Activated CD4-positive, CD25-positive, alpha-beta regulatory T cell treated with anti-CD3 and anti-CD28 coated beads, Interleukin-2, amount 50 U/mL, for 72 hours (primary cell): ENCODE results near the gene NR4A1.

ENCODE experiments used
- DNase-seq: peaks from one replicate; pipeline ENCODE4 v3.0.0; 2021

Gene NR4A1

GRCh38 chr12:52050758-52051541 is at the start of gene NR4A1:
Gene NR4A1, plus strand, starts transcription at chr12:52051442. Its CDS starts 2,887 bp downstream, at chr12:52054329.
- peak; percentile 98 for DNase-seq

GRCh38 chr12:52003016-52003550 is 48.2 kb upstream of the NR4A1 start:
- no peak for DNase-seq

- no peak for DNase-seq
These were observed 47.7 kb upstream of the NR4A1 start for GRCh38 chr12:52003591-52003990.

- DNase-seq: no peak
These were observed 47.1 kb upstream of the NR4A1 start for GRCh38 chr12:52004042-52004648.

GRCh38 chr12:52005218-52005902 is 45.9 kb upstream of the NR4A1 start:
- DNase-seq: no peak

GRCh38 chr12:52005903-52006703 is 45.1 kb upstream of the NR4A1 start:
- no peak for DNase-seq

GRCh38 chr12:52006726-52007157 is 44.5 kb upstream of the NR4A1 start, which contains the start of gene TAMALIN:
Gene TAMALIN, plus strand, starts transcription at chr12:52006946. Its CDS starts 74 bp downstream, at chr12:52007020.
- peak; percentile 73 for DNase-seq

- DNase-seq: peak; percentile 47
These were observed 43.9 kb upstream of the NR4A1 start for GRCh38 chr12:52007158-52007921.

- DNase-seq: no peak
These were observed 43.2 kb upstream of the NR4A1 start for GRCh38 chr12:52007982-52008510.

- no peak for DNase-seq
These were observed 42.0 kb upstream of the NR4A1 start for GRCh38 chr12:52009081-52009751.

- DNase-seq: no peak
These were observed 41.1 kb upstream of the NR4A1 start for GRCh38 chr12:52010152-52010622.

GRCh38 chr12:52010692-52011601 is 40.3 kb upstream of the NR4A1 start:
- no peak for DNase-seq

- no peak for DNase-seq
These were observed 39.5 kb upstream of the NR4A1 start for GRCh38 chr12:52011602-52012214.

- no peak for DNase-seq
These were observed 37.5 kb upstream of the NR4A1 start for GRCh38 chr12:52013626-52014310.

GRCh38 chr12:52014567-52015530 is 36.4 kb upstream of the NR4A1 start:
- no peak for DNase-seq

- DNase-seq: no peak
These were observed 35.7 kb upstream of the NR4A1 start for GRCh38 chr12:52015532-52016041.
